Mesangial cell (primary cell): ENCODE measurements around the gene NWD2. TPM values are rescaled to one million over a fixed set of nuclear protein-coding genes. Genes with fewer than 3 reads are reported as not detected.

ENCODE experiments used
- total RNA-seq: library from RNA; depleted of rRNA; stranded (reverse); fragments of >200 nt; gene quantifications from 2 replicates; pipeline ENCODE4 v1.2.3, GENCODE V29; 2015

Gene NWD2, protein sequence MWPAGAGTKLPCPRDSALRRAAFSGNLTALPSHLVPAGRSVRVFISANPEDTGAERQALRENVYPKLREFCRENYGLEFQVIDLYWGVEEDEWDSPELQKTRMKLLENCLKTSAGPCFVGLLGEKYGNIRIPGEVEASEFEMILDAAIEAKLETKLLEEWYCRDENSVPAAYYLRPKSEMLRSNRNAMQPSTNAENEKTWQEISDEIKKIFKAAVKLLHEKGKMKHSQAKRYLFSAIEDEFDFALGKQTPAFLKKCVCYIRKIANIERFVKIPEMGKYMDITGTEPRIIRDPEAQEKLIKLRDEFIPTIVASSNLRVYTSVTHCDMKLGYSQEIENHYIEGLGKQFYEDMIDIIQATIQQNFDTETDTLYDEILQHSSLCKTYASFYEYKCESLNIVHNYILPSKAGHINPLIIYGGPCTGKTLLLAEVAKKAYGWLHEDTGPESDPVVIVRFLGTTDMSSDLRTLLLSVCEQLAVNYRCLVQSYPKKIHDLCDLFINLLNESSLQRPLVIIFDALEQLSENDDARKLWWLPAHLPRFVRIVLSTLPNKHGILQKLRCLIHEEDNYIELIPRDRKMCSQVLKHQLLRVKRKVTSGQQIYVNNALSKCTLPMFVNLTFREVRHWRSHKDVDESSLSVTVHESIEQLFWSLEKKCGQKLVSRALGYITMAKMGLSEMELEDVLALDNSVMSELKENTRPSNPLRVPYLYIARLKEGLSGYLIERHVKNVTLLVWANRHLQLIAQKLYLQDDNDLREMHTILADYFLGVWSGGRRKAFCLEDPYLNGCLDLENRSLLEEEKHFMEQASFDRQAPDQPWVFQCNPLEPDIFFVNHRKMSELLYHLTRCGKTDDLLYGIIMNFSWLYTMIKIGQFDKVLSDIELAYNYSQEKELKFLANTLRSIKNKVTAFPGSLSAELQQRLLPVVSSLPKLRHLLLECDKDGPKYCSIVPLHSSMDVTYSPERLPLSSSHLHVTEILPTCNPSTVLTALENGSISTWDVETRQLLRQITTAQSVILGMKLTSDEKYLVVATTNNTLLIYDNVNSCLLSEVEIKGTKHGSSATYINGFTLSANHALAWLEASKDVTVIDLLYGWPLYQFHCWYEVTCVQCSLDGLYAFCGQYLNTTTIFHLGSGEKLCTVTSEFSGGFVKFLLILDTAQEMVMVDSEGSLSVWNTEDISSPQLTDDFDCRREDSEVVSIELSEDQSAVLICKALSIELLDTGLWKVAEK (N-terminal part only)
- not detected in 2 replicates for total RNA-seq

DNA sequence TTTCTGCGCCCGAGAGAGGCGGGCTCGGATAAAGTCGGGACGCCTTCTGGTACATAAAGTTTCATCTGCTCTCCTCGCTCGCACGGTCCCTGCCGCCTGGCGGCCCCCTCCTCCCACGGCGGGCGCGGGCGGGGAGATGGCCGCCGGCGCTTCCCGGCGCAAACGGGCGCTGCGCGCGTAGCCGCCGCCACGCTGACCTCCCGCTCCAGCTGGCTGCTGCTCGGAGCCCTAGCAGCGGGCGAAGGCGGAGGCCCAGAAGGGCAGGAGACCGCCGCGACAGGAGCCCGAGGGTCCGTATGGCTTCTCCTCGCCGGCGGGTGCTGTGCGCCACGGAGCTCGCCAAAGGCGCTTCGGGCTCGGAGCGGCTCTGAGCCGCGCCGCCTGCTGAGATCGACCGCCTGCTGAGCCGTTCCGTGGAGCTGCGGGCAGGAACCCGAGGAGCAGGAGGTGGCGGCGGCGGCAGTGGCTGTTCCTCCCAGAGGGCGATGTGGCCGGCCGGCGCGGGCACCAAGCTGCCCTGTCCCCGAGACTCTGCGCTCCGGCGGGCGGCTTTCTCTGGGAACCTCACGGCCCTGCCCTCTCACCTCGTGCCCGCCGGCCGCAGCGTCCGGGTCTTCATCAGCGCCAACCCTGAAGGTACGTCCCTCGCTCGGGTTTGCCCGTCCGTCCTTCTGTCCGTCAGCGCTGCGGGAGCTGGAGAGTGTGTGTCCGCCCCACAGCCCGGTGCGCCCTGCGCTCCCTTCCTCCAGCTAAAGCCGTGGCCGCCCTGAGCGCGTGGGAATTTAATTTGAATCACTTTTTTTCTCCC lies at the start of gene NWD2:
Gene NWD2, plus strand, starts transcription at position 161 of the 808 bp plus-strand sequence. Its CDS starts 325 bp downstream, at position 486.

